IMR-90 (cell line): ENCODE data around the gene RHBDF2.

Experiments
- CEBPB ChIP-seq: IDR thresholded peaks from 2 replicates; pipeline ENCODE4 v1.6.1; 2012; ENCODE audit warnings: low read depth, low read length, improper control_type of control experiment
- MXI1 ChIP-seq: IDR thresholded peaks from 2 replicates; pipeline ENCODE4 v1.6.1; 2012; ENCODE audit warnings: low read depth, mild to moderate bottlenecking, low read length, moderate library complexity, borderline replicate concordance
- POLR2A ChIP-seq: IDR thresholded peaks from 2 replicates; pipeline ENCODE4 v1.6.1; 2012; ENCODE audit warnings: mild to moderate bottlenecking, low read depth, low read length
- TF ChIP-seq, protein P1 (sequence below): conservative IDR thresholded peaks from 2 replicates; pipeline ENCODE4 v1.5.1; 2012; ENCODE audit warnings: mild to moderate bottlenecking, low read depth, low read length, improper control_type of control experiment

DNA sequence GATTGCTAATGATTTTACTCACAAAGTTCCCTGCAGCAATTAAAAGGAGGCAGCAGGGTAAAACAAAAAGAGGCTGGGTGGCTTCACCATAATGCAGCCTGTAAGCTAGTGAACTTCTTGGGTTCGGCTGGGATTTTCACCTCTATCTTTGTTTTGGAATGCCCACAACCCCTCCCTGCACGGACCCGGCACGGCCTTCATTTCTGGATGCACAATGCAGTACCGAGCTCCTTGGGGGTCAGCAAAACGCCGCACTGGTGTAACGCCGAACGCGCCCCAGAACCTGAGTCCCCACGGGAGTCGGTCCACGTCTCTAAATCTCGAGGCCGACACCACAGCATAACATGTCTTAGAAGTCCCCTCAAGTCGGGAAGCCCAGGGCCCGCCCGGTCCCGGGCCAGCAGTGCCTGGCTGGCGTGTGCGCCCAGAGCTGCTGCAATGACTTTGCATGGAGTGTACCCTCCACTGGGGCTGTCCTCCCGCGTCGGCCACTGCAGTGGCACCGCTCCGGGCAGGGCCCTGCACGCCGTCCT, 49.0 kb downstream of the RHBDF2 start:
- TF ChIP-seq, protein P1, sequence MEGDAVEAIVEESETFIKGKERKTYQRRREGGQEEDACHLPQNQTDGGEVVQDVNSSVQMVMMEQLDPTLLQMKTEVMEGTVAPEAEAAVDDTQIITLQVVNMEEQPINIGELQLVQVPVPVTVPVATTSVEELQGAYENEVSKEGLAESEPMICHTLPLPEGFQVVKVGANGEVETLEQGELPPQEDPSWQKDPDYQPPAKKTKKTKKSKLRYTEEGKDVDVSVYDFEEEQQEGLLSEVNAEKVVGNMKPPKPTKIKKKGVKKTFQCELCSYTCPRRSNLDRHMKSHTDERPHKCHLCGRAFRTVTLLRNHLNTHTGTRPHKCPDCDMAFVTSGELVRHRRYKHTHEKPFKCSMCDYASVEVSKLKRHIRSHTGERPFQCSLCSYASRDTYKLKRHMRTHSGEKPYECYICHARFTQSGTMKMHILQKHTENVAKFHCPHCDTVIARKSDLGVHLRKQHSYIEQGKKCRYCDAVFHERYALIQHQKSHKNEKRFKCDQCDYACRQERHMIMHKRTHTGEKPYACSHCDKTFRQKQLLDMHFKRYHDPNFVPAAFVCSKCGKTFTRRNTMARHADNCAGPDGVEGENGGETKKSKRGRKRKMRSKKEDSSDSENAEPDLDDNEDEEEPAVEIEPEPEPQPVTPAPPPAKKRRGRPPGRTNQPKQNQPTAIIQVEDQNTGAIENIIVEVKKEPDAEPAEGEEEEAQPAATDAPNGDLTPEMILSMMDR, result no peak
- TF ChIP-seq CEBPB, result no peak
- no peak for TF ChIP-seq POLR2A
- TF ChIP-seq MXI1, result no peak
